Gastroesophageal sphincter (tissue), 3 donors: Measurements from ENCODE around the gene MOV10L1.

Experiments
- CTCF ChIP-seq, 4 experiments: fragments of 200-600 bp in 2 of 4; fragments of 450-650 bp in 2 of 4; sonication (generic) in 1 of 4; IDR thresholded peaks; one replicate each; pipeline ENCODE4 v1.5.1; 2017 to 2019; ENCODE audit warnings: antibody characterized with exemption in 4 of 4, mild to moderate bottlenecking in 2 of 4, moderate library complexity in 2 of 4
- POLR2A ChIP-seq, 2 donors: fragments of 450-650 bp; IDR thresholded peaks; one replicate each; pipeline ENCODE4 v1.6.1; 2017; ENCODE audit warnings: antibody characterized with exemption in 2 of 2, mild to moderate bottlenecking in 2 of 2, moderate library complexity in 1 of 2
- POLR2AphosphoS5 ChIP-seq: sonication (generic); formaldehyde crosslinking; IDR thresholded peaks from one replicate; pipeline ENCODE4 v1.6.1; 2017; ENCODE audit warnings: antibody characterized with exemption

- TF ChIP-seq CTCF (IDR thresholded peaks at IDR 0.05) (no peak), POLR2A (IDR thresholded peaks at IDR 0.05) (no peak), POLR2AphosphoS5 (no peak)
Measured at GRCh38 chr22:50115693-50116092, 25.9 kb downstream of the MOV10L1 start.
